ENCODE data around the gene HIGD2A.

The HIGD2A gene

GRCh38 chr5:176414704-176415103, 26.2 kb downstream of the HIGD2A start:
- DNase-seq (ENCODE audit: extremely low spot score): no peak
- ChIA-PET POLR2A (no interaction called here), CTCF (interaction anchor here (1.1 to 4.8 kb wide), 7 partner anchors 8 to 246 kb away, joined by 3 to 32 read pairs (median 8); no protein-coding TSS in a partner anchor)
- no peak for TF ChIP-seq CTCF (IDR thresholded peaks at IDR 0.05; ENCODE audit: control extremely low read depth, extremely low read depth, low read depth, missing control alignments)

GRCh38 chr5:176415240-176415951, 26.8 kb downstream of the HIGD2A start:
- DNase-seq (ENCODE audit: extremely low spot score): peak; percentile 34
- ChIA-PET POLR2A (interaction anchor here (0.5 kb wide), 1 partner anchor 30 kb away, joined by 3 read pairs; no protein-coding TSS in a partner anchor), CTCF (interaction anchor here (0.9 to 4.8 kb wide), 12 partner anchors 9 to 245 kb away, joined by 3 to 33 read pairs (median 8); partner anchors contain the start of genes FAF2 and TSPAN17)
- TF ChIP-seq CTCF (IDR thresholded peaks at IDR 0.05; ENCODE audit: control extremely low read depth, extremely low read depth, low read depth, missing control alignments): no peak

- peak; percentile 95 for DNase-seq (ENCODE audit: extremely low spot score)
- ChIA-PET CTCF (interaction anchor here (0.6 to 4.8 kb wide), 33 partner anchors 10 to 686 kb away, joined by 3 to 33 read pairs (median 4); partner anchors contain the start of genes FAF2 and TSPAN17), POLR2A (interaction anchor here (0.5 kb wide), 1 partner anchor 29 kb away, joined by 3 read pairs; no protein-coding TSS in a partner anchor)
- TF ChIP-seq CTCF (IDR thresholded peaks at IDR 0.05; ENCODE audit: control extremely low read depth, extremely low read depth, low read depth, missing control alignments): peak; percentile 87
Observed at GRCh38 chr5:176415952-176416924, 27.7 kb downstream of the HIGD2A start, which contains the start of gene CLTB. CLTB (minus strand) TSS chr5:176416539; CDS start chr5:176416363, 176 bp downstream.

- DNase-seq (ENCODE audit: extremely low spot score): peak; percentile 9
- no peak for TF ChIP-seq CTCF (IDR thresholded peaks at IDR 0.05; ENCODE audit: control extremely low read depth, extremely low read depth, low read depth, missing control alignments)
- ChIA-PET CTCF (interaction anchor here (0.6 to 4.8 kb wide), 28 partner anchors 9 to 687 kb away, joined by 3 to 33 read pairs (median 4); partner anchors contain the start of genes FAF2 and TSPAN17), POLR2A (no interaction called here)
Observed at GRCh38 chr5:176416965-176417364, 28.4 kb downstream of the HIGD2A start.

- ChIA-PET POLR2A (no interaction called here), CTCF (interaction anchor here (0.9 to 4.8 kb wide), 5 partner anchors 13 to 203 kb away, joined by 3 to 33 read pairs (median 18); partner anchors contain the start of gene FAF2)
- no peak for DNase-seq (ENCODE audit: extremely low spot score)
- TF ChIP-seq CTCF (IDR thresholded peaks at IDR 0.05; ENCODE audit: control extremely low read depth, extremely low read depth, low read depth, missing control alignments): no peak
Observed at GRCh38 chr5:176418251-176418650, 29.7 kb downstream of the HIGD2A start.

- POLR2A ChIA-PET: no interaction called here
Observed at GRCh38 chr5:176420086-176420485, 31.5 kb downstream of the HIGD2A start.

More at GRCh38 chr5:176420086-176420485, 31.5 kb downstream of the HIGD2A start:
- TF ChIP-seq CTCF (IDR thresholded peaks at IDR 0.05; ENCODE audit: control extremely low read depth, extremely low read depth, low read depth, missing control alignments): no peak
- CTCF ChIA-PET: interaction anchor here (1.8 kb wide), 1 partner anchor 28 kb away, joined by 8 read pairs; the partner anchor contains the start of gene FAF2
- DNase-seq (ENCODE audit: extremely low spot score): no peak
